GM23338 (cell line): Measurements from ENCODE around the gene MCTP1. TPM values are rescaled to one million over a fixed set of nuclear protein-coding genes. Genes with fewer than 3 reads are reported as not detected.

Experiments used
- ATAC-seq: fragments of 200-7000 bp; cut with Tn5 transposase; 3 replicates; pipeline ENCODE4 v1.9.1; 2020
- DNase-seq: peaks from one replicate; pipeline ENCODE4 v3.0.0-alpha.2; 2015; ENCODE audit warnings: low spot score
- H2AFZ ChIP-seq: fragments of 200-600 bp; sonication (generic); 2 replicates; pipeline ENCODE4 v1.8.0; 2016; ENCODE audit warnings: antibody characterized with exemption, mild to moderate bottlenecking, moderate library complexity
- H3F3A ChIP-seq: fragments of 200-600 bp; sonication (generic); replicated peaks from 2 replicates; pipeline ENCODE4 v1.8.0; 2017; ENCODE audit warnings: antibody characterized with exemption, mixed run types, low read depth
- H3K27ac ChIP-seq: fragments of 200-600 bp; sonication (generic); 2 replicates; pipeline ENCODE4 v1.6.1; 2016; ENCODE audit warnings: low read depth
- H3K27me3 ChIP-seq: fragments of 200-600 bp; sonication (generic); 2 replicates; pipeline ENCODE4 v1.8.0; 2016; ENCODE audit warnings: mild to moderate bottlenecking, mixed run types, moderate library complexity; ENCODE audit not compliant: insufficient read depth
- H3K36me3 ChIP-seq: fragments of 200-600 bp; sonication (generic); 2 replicates; pipeline ENCODE4 v1.8.0; 2016; ENCODE audit warnings: mild to moderate bottlenecking; ENCODE audit not compliant: insufficient read depth
- H3K4me1 ChIP-seq: fragments of 200-600 bp; sonication (generic); 2 replicates; pipeline ENCODE4 v1.8.0; 2016; ENCODE audit warnings: mild to moderate bottlenecking, moderate library complexity; ENCODE audit not compliant: insufficient read depth
- H3K4me2 ChIP-seq: fragments of 200-600 bp; sonication (generic); 2 replicates; pipeline ENCODE4 v1.7.1; 2017; ENCODE audit warnings: mixed run types
- H3K4me3 ChIP-seq: fragments of 200-600 bp; sonication (generic); 2 replicates; pipeline ENCODE4 v1.6.1; 2016; ENCODE audit warnings: mixed run types
- H3K79me2 ChIP-seq: fragments of 200-600 bp; sonication (generic); replicated peaks from 2 replicates; pipeline ENCODE4 v1.8.0; 2017; ENCODE audit warnings: mild to moderate bottlenecking; ENCODE audit not compliant: insufficient read depth
- H3K9me2 ChIP-seq: fragments of 200-600 bp; sonication (generic); 2 replicates; pipeline ENCODE4 v1.8.0; 2017; ENCODE audit not compliant: insufficient read depth
- H4K20me1 ChIP-seq: fragments of 200-600 bp; sonication (generic); replicated peaks from 2 replicates; pipeline ENCODE4 v1.8.0; 2017; ENCODE audit warnings: mild to moderate bottlenecking; ENCODE audit not compliant: insufficient read depth
- H3K27ac Mint-ChIP-seq: 2 replicates; pipeline ENCODE4 v1.8.0; 2020; ENCODE audit warnings: inconsistent platforms, mild to moderate bottlenecking, moderate library complexity, mixed read lengths
- H3K27me3 Mint-ChIP-seq: 3 replicates; pipeline ENCODE4 v1.8.0; 2022; ENCODE audit warnings: low read depth, mild to moderate bottlenecking, moderate library complexity, mixed read lengths, inconsistent platforms; ENCODE audit not compliant: insufficient read depth, poor library complexity
- H3K36me3 Mint-ChIP-seq: 3 replicates; pipeline ENCODE4 v1.8.0; 2021; ENCODE audit warnings: low read depth, mild to moderate bottlenecking, inconsistent platforms, moderate library complexity, mixed read lengths
- H3K4me1 Mint-ChIP-seq: 3 replicates; pipeline ENCODE4 v1.8.0; 2020; ENCODE audit warnings: mild to moderate bottlenecking, inconsistent platforms, mixed read lengths
- H3K4me3 Mint-ChIP-seq: 3 replicates; pipeline ENCODE4 v1.8.0; 2021; ENCODE audit warnings: moderate library complexity, mild to moderate bottlenecking, inconsistent platforms, mixed read lengths
- H3K9me3 Mint-ChIP-seq: 3 replicates; pipeline ENCODE4 v1.8.0; 2020; ENCODE audit warnings: moderate library complexity, mild to moderate bottlenecking, inconsistent platforms, mixed read lengths
- CREB1 ChIP-seq: fragments of 250-450 bp; sonication (Bioruptor Pico); IDR thresholded peaks from 2 replicates; pipeline ENCODE4 v1.5.0; 2020; ENCODE audit warnings: low read depth, mild to moderate bottlenecking, moderate library complexity
- CTCF ChIP-seq, 2 experiments: fragments of 200-600 bp in 1 of 2; sonication (generic) in 1 of 2; conservative IDR thresholded peaks; 2 replicates each; pipeline versions ENCODE4 v1.5.1 to v1.6.1; 2016 to 2017; ENCODE audit warnings: antibody characterized with exemption in 2 of 2, low read depth in 2 of 2, mild to moderate bottlenecking in 2 of 2, moderate library complexity in 1 of 2
- ETS1 ChIP-seq: IDR thresholded peaks from 2 replicates; pipeline ENCODE4 v1.6.1; 2016; ENCODE audit warnings: antibody characterized with exemption
- EZH2 ChIP-seq: fragments of 200-600 bp; sonication (generic); IDR thresholded peaks from one replicate; pipeline ENCODE4 v1.8.0; 2017; ENCODE audit warnings: antibody characterized with exemption, mild to moderate bottlenecking, low read depth; ENCODE audit not compliant: unreplicated experiment
- JUNB ChIP-seq: IDR thresholded peaks from one replicate; pipeline ENCODE4 v1.6.1; 2016; ENCODE audit warnings: antibody characterized with exemption; ENCODE audit not compliant: unreplicated experiment
- NANOG ChIP-seq: IDR thresholded peaks from 2 replicates; pipeline ENCODE4 v1.6.1; 2016; ENCODE audit warnings: antibody characterized with exemption, borderline replicate concordance
- STAT1 ChIP-seq: IDR thresholded peaks from one replicate; pipeline ENCODE4 v1.6.1; 2016; ENCODE audit warnings: antibody characterized with exemption; ENCODE audit not compliant: unreplicated experiment
- ZNF114 ChIP-seq: fragments of 250-450 bp; sonication (Bioruptor Pico); IDR thresholded peaks from 2 replicates; pipeline ENCODE4 v1.5.0; 2020; ENCODE audit warnings: mild to moderate bottlenecking, moderate library complexity
- ZNF331 ChIP-seq: fragments of 250-450 bp; sonication (Bioruptor Pico); IDR thresholded peaks from 2 replicates; pipeline ENCODE4 v1.5.0; 2020; ENCODE audit warnings: low read depth, mild to moderate bottlenecking, moderate library complexity
- ZNF462 ChIP-seq: fragments of 250-450 bp; sonication (Bioruptor Pico); IDR thresholded peaks from 2 replicates; pipeline ENCODE4 v1.5.0; 2020; ENCODE audit warnings: mild to moderate bottlenecking, moderate library complexity
- polyA plus RNA-seq: library from polyadenylated mRNA; unstranded; fragments of >200 nt; fragmentation: Nextera tagmentation; extraction: Ambion mirVana; gene quantifications from 2 replicates; pipeline ENCODE4 v1.2.1, GENCODE V29; 2016
- total RNA-seq: library from RNA; depleted of rRNA; stranded (reverse); fragments of >200 nt; shearing (Covaris generic); gene quantifications from 2 replicates; pipeline ENCODE4 v1.2.3, GENCODE V29; 2014

MCTP1 gene
- total and polyA plus RNA-seq, 2 experiments from 2014 or later = 3.7 to 4.2 TPM

- Mint-ChIP-seq H3K36me3 (no peaks in the 10 kb centered on the region), H3K4me3 (no peak overlapping the region), H3K9me3 (no peaks in the 10 kb centered on the region), H3K27ac (no peak overlapping the region), H3K27me3 (peaks cover 5% of the 10 kb centered on the region), H3K4me1 (peaks cover 7% of the 10 kb centered on the region)
- no peak overlapping the region for H3K27ac ChIP-seq
- DNase-seq (no peak), ATAC-seq (peak; percentile 29; the same call in 1 of the 3 replicates)
- no peaks in the 10 kb centered on the region for H3K4me1 ChIP-seq
- H2AFZ ChIP-seq = no peak overlapping the region
- H4K20me1 ChIP-seq = no peaks in the 10 kb centered on the region
- H3K27me3 ChIP-seq = no peaks in the 10 kb centered on the region
- H3K9me2 ChIP-seq = no peaks in the 10 kb centered on the region
- H3K4me2 ChIP-seq = no peak overlapping the region
- no peaks in the 10 kb centered on the region for H3K36me3 ChIP-seq
- H3K79me2 ChIP-seq = no peaks in the 10 kb centered on the region
- no peak overlapping the region for H3K4me3 ChIP-seq
- TF ChIP-seq ZNF331 (CRISPR knock-in tag) = no peak
- TF ChIP-seq NANOG = no peak
- no peak for TF ChIP-seq ETS1
- TF ChIP-seq CREB1 (CRISPR knock-in tag) = no peak
- no peak for TF ChIP-seq ZNF462 (CRISPR knock-in tag)
- H3F3A ChIP-seq = no peaks in the 10 kb centered on the region
Measured at GRCh38 chr5:95070866-95071265, 214.0 kb downstream of the MCTP1 start.

GRCh38 chr5:95070453-95070852, 214.4 kb downstream of the MCTP1 start:
- no peak overlapping the region for H3K4me3 ChIP-seq
- DNase-seq (no peak), ATAC-seq (no peak)
- H3K4me1 ChIP-seq = no peaks in the 10 kb centered on the region
- no peak overlapping the region for H3K27ac ChIP-seq
- no peaks in the 10 kb centered on the region for H3K79me2 ChIP-seq
- no peak overlapping the region for H2AFZ ChIP-seq
- H3F3A ChIP-seq = no peaks in the 10 kb centered on the region
- no peak overlapping the region for H3K4me3 Mint-ChIP-seq
- H3K27me3 Mint-ChIP-seq = peaks cover 5% of the 10 kb centered on the region
- H3K27ac Mint-ChIP-seq = peak overlapping the region; percentile 4; the same call in 1 of the 2 replicates
- H3K36me3 ChIP-seq = no peaks in the 10 kb centered on the region
- H4K20me1 ChIP-seq = no peaks in the 10 kb centered on the region
- no peaks in the 10 kb centered on the region for H3K36me3 Mint-ChIP-seq
- no peaks in the 10 kb centered on the region for H3K9me3 Mint-ChIP-seq
- no peaks in the 10 kb centered on the region for H3K27me3 ChIP-seq
- H3K4me2 ChIP-seq = no peak overlapping the region
- H3K4me1 Mint-ChIP-seq = peaks cover 7% of the 10 kb centered on the region
- no peaks in the 10 kb centered on the region for H3K9me2 ChIP-seq
- TF ChIP-seq CTCF (conservative IDR thresholded peaks at IDR 0.05; ENCODE audit: low read depth in 2 of 2) = no peak
- no peak for TF ChIP-seq EZH2
- TF ChIP-seq ZNF114 (CRISPR knock-in tag) = no peak
- no peak for TF ChIP-seq JUNB
- TF ChIP-seq STAT1 = no peak
